Measurements from ENCODE around the gene KLHL41.
"Not testable (repeated sequence)": the region's sequence is repeated elsewhere in the genome, so short reads cannot be mapped to it uniquely, and the experiment has no call there.

Gene KLHL41

DNA sequence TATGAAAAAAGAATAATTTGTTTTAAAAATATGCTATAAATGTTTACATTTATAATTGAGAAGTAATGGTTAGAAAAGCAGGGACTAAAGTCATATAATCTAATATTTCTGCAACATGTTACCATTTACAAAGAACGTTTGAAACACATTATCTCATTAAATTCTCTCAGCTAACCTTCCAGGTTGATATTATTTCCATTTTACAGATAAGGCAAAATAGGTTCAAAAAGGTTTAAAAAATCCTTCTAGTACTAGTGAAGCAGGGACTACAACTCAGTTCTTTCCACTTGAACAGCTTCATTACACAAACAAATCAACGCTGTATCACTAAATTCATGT, 63.3 kb downstream of the KLHL41 start:
- no peak for DNase-seq (ENCODE audit: low spot score)

DNA sequence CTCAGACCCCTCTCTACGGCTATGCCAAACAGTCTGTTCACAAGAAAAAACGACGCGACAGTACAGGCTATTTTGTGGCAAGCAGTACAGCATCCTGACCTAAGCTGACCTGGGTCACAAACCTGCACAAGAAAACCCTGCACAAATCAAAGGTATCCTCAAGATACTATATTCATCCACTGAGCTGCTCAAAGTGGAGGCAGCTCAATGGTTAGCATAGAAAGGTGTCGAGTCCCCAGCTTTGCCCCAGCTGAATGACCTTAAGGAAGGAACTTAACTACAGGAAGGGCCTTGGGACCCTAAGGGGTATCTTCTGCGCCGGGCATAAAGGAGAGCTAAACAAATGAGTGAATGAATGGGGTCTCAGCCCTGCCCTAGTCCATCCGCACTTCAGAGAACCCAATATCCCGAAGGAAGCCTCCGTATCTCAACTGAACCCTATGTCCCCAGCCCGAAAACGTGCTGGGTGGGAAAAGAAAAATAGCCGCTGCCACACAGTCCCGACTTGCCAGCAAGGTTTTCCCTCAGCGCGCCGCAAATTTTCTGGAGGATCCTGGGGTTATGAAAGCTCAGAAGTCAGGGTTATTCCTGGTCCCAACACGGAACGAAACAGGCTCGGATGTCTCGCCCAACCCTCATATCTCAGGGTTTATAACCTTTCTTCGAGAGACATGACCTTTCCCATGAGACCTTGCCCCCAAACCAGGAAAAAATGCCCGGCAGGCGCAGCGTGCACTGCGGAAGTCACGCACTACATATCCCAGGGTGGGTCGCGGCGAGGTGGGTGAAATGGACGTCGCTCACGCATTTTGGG, 63.9 kb downstream of the KLHL41 start, which contains the start of gene FASTKD1:
FASTKD1 (minus strand) TSS at position 706 of the 814 bp plus-strand sequence. CDS start 1,836 bp downstream, outside the sequence.
- peak; percentile 86 for DNase-seq (ENCODE audit: low spot score)

DNA sequence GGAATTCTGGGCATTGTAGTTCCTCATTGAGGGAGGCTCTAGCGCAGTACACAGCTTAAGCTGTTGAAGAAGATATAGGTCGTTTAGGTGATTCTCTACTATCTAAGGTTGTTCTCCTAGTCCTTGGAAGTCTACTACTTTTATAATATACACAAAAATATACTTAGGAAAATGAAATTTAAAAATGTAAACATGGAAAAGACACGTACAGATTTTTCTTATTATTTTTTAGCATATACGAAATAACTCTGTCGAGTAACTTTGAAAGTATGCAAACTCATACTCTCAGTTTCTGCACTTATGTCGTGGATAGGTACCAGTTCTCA, 64.4 kb downstream of the KLHL41 start:
- DNase-seq (ENCODE audit: low spot score): no peak

DNA sequence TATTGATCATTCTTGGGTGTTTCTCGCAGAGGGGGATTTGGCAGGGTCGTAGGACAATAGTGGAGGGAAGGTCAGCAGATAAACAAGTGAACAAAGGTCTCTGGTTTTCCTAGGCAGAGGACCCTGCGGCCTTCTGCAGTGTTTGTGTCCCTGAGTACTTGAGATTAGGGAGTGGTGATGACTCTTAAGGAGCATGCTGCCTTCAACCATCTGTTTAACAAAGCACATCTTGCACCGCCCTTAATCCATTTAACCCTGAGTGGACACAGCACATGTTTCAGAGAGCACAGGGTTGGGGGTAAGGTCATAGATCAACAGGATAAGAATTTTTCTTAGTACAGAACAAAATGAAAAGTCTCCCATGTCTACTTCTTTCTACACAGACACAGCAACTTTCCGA, 65.0 kb downstream of the KLHL41 start:
- DNase-seq (ENCODE audit: low spot score): not testable (repeated sequence)

DNA sequence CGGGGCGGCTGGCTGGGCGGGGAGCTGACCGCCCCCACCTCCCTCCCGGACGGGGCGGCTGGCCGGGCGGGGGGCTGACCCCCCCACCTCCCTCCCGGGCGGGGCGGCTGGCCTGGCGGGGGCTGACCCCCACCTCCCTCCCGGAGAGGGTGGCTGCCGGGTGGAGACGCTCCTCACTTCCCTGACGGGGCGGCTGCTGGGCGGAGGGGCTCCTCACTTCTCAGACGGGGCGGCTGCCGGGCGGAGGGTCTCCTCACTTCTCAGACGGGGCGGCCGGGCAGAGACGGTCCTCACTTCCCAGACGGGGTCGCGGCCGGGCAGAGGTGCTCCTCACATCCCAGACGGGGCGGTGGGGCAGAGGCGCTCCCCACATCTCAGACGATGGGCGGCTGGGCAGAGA, 65.8 kb downstream of the KLHL41 start:
- DNase-seq (ENCODE audit: low spot score): not testable (repeated sequence)

Data from CD4-positive, alpha-beta T cell treated with Interleukin-6 at 100 ng/mL for 8 hours (primary cell).